Breast epithelium (tissue), 3 donors: ENCODE measurements around the gene MSLN.

Source experiments
- CTCF ChIP-seq, 3 donors: fragments of 450-650 bp; IDR thresholded peaks; one replicate each; pipeline ENCODE4 v1.5.1; 2016 to 2017; ENCODE audit warnings: antibody characterized with exemption in 3 of 3, mild to moderate bottlenecking in 3 of 3, moderate library complexity in 3 of 3
- POLR2A ChIP-seq: fragments of 450-650 bp; IDR thresholded peaks from one replicate; pipeline ENCODE4 v1.6.1; 2016; ENCODE audit warnings: antibody characterized with exemption, mild to moderate bottlenecking, moderate library complexity

GRCh38 chr16:772959-773358, 12.4 kb downstream of the MSLN start:
- TF ChIP-seq CTCF (IDR thresholded peaks at IDR 0.05) (no peak), POLR2A (no peak)
